ENCODE measurements around the gene UBASH3B. TPM values are rescaled to one million over a fixed set of nuclear protein-coding genes. Genes with fewer than 3 reads are reported as not detected.
A peak's percentile ranks its signal among the peaks of the same experiment; 100 is the strongest.

Gene UBASH3B
- total RNA-seq, 2 donors from 2014 or later, result 4.7 to 4.9 TPM

DNA sequence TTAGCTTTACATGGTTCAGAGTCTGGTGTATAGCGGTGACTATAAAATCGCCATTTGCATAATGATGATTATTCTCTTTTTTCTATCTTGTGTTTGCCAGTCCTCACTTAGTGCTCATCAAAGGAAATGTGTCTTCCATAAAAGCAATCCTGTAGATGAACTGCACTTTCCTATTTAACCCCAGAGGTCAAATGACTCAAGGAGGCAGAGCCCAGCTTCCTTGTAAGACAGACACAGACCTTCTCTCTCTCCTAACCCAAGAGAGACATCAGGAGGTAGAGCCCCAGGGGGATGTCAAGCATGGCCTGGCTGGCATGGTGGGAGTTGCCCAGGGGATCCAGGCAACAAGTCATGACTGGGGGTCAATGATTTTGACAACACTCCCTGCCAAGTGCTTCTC, 135.9 kb downstream of the UBASH3B start:
- ATAC-seq (no peak), DNase-seq (no peak)
- intact Hi-C loops (cut with DNase I), result no loop called here

DNA sequence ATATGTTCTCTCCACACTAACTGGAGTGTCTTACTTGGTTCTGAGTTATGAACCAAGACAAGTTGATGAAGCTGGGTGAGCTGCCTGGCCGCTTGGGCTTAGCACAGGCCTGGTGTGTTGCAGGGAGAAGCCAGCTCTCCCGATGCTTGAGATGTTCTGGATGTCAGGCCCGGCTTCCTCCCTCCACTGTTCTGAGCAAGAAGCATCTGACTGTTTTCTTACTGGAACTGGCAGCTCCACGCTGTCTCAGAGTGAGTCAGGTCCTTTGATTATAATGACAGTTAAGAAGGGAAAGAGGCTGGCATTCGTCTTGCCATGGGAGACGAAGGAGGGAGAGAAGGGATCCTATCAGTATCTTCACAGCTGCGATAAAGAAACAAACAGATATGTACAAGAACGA, 136.3 kb downstream of the UBASH3B start:
- DNase-seq, result no peak
- intact Hi-C loops (cut with DNase I), result no loop called here
- no peak for ATAC-seq

DNA sequence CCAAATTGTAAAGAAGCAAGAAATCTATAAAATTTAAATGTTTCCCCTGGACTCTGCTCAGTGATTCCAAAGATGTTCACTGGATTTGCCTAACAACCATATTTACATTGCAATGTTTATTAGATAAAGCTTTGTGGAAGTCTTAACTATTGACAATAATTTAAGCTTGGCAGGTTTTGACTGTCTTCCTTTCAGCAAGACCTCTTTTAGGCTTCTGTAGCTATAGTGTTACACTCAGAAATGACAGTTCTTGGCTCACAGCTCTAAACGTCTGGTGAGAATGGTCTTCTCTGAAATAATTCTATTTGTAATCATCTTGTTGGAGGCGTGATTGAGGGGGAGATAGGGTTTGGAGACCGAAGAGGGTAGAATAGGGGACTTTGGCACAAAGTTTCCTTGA, 138.0 kb downstream of the UBASH3B start:
- DNase-seq (no peak), ATAC-seq (no peak)
- intact Hi-C loops (cut with DNase I), result no loop called here

DNA sequence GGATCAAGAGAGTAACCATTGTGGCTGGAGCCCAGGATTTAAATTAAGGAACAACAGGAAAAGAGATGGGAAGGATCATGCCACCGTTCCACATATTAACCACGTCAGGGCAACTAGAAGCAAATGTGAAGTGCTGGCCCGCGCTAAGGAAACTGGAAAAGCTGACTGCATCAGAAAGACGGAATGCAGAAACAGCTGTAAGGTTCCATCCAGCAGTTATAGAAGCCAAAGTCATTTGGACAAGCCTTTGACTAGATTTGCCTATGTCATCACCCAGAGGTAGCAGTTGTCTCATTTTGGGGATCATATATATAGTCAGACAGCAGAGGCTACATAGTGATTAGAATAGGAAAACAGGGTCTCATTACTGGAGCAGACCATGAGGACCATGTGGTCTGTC, 139.8 kb downstream of the UBASH3B start:
- ATAC-seq, result no peak
- no peak for DNase-seq
- intact Hi-C loops (cut with DNase I), result loop anchor here (5.0 kb wide), 1 partner anchor 57 kb away; no protein-coding TSS in a partner anchor

DNA sequence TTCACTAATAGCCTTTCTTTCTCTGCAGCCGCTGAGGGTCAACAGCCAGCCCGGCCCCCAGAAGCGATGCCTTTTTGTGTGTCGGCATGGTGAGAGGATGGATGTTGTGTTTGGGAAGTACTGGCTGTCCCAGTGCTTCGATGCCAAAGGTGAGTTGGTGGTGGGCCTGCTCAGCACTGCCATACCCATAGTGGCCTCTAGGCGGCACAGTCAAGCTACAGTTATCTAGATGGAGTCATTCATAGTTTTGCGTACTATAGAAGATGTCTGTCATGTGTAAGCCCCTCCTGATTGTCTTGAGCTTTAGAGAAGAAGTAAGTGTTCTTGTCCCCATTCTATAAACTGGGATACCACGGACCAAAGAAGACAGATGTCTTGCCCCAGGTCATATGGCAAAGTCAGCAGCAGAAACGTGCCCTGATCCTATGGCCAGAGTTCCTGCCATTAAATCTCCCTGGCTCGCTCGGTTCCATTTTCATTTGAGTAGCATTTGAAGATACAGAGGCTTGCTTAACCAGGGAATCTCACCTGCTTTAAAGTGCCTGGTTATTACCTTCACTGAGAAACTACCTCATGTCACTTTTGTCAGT, 140.7 kb downstream of the UBASH3B start:
- ATAC-seq (peak; percentile 34 to 58), DNase-seq (no peak)
- intact Hi-C loops (cut with DNase I), result loop anchor here (5.0 kb wide), 1 partner anchor 56 kb away; no protein-coding TSS in a partner anchor

DNA sequence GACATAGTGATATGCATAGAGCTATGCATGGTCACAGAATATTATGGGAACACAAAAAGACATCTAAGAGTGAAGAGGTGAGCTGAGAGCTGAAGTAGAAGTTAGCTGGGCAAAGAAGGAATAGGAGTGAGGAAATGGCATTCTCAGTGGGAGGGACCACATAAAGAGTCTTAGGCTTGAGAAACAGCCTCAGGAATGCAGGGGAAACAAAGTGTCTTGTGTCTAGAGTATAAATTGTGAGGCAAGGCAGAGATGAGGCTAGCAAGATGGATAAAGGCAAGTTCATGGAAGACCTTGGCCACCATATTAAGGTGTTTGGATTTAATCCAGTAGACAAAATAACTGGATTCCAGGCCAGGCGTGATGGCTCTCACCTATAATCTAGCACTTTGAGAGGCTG, 142.1 kb downstream of the UBASH3B start:
- DNase-seq (no peak), ATAC-seq (no peak)
- intact Hi-C loops (cut with DNase I), result loop anchor here (5.0 kb wide), 1 partner anchor 55 kb away; no protein-coding TSS in a partner anchor

DNA sequence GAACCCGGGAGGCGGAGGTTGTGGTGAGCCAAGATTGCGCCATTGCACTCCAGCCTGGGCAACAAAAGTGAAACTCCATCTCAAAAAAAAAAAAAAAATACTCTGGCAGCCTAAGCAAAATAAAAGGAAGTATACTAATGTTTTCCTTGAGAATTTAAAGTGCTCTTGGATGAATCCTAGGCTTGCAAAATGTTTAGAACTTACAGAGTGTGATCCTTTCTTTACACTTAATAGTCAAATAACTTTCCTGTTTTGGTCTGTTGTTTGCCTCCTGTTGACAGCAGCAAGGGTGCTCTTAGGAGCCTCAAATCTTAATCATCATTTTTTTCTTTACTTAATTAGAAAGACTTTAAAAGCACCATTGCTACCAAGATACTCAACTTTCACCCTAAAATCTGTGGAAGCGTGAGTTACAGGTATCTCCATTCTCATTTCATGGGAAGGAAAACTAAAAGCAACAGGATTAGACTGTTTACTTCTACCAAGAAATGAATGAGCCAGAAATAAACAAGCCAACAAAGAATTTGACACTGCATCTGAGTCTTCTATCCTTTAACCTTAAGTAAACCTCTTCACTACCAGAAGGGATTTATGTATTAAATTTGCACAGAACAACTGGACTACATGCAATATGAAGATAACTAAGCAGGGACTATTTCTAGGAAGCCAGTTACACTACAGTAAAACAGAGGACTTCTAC, 144.0 kb downstream of the UBASH3B start:
- no peak for ATAC-seq
- intact Hi-C loops (cut with DNase I), result loop anchor here (5.0 kb wide), 1 partner anchor 53 kb away; no protein-coding TSS in a partner anchor
- no peak for DNase-seq

DNA sequence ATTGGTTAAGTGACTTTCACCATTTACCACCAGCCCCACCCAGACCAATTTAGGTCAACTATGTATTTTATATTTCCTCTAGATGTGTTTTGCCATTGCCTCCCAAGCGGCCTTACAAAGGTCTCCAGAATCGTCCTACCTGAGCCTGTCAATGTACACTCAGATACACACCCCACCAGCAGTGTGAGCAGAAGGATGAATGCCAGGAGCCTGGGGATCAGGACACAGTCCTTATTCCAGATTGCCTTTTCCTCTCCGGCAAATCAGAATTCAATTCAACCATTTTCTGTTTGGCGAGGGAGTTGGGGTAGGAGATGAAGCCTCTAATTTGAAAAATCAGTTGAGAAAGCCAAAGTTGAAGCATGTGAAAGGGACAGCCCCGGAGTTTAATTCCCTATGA, 147.4 kb downstream of the UBASH3B start:
- intact Hi-C loops (cut with DNase I), result no loop called here
- ATAC-seq (no peak), DNase-seq (no peak)

DNA sequence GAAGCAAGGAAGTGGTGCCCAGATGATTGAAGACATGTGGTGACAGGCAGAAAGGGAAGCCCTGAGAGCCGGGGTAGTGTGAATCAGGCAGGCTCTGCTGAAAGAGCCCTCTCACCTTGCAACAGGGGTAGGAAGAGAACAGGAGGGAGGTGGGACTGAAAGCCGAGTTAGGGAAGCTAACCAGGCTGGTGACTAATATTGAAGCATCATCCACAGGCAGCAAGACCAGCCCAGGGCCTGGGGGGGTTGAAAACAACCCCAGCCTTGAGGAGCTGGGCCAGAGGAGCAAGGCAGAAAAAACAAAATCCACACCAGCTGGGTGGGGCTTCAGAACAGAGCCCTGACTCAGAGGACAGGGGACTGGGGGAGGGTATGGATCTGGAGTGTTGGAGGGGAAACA, 147.8 kb downstream of the UBASH3B start:
- DNase-seq (no peak), ATAC-seq (peak in 1 of 2 donors; percentile 31)
- intact Hi-C loops (cut with DNase I), result no loop called here

DNA sequence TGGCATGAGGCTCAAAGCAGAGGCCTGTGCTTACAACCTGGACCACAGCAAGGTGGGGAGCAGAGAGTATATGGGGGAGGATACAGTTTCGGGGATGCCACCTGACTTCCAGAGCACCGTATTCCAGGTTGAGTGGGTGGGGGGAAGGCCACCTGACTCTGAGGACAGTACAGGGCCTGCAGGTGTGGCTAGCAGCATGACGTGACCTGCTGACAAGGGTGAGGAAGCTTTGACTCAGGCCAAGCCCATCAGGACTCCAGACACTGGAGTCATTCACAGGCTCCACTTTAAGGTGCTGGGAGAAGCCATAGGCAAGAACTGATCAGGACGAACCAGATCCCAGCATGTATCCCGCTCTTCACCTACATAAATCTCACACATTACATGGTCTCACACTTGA, 148.2 kb downstream of the UBASH3B start:
- intact Hi-C loops (cut with DNase I), result no loop called here
- ATAC-seq (no peak), DNase-seq (no peak)

DNA sequence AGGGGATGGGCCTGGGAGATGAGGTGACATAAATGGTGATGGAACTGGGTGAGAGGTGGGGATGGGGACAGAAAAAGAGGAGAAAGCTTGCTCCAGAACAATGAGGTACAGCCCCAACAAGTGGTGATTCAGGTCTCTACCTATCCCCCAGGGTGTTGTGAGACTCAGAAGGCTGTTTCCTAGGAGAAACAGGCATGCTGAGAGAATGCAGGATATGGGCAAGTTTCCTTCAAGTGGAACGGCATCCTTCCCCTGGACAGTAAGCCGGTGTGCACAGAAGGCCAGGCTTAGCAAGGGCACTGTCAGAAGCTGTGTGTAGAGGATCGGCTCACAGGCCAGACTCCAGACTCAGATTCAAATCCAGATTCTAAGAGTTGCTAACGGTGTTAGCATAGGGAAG, 148.6 kb downstream of the UBASH3B start:
- intact Hi-C loops (cut with DNase I), result no loop called here
- no peak for ATAC-seq
- DNase-seq, result no peak

DNA sequence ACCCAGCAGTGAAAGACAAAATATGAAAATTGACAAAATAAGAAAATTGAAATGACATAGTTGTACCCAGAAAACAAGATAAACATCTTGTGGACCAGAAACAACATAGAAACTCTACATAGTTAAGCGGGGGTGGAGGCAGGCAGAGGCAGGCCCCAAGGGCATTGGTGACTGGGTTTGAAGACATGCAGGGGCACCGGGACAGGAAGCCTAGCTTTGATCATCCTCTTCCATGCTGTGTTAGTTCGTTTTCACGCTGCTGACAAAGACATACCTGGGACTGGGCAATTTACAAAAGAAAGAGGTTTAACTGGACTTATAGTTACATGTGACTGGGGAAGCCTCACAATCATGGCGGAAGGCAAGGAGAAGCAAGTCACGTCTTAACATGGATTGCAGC, 149.3 kb downstream of the UBASH3B start:
- no peak for ATAC-seq

DNA sequence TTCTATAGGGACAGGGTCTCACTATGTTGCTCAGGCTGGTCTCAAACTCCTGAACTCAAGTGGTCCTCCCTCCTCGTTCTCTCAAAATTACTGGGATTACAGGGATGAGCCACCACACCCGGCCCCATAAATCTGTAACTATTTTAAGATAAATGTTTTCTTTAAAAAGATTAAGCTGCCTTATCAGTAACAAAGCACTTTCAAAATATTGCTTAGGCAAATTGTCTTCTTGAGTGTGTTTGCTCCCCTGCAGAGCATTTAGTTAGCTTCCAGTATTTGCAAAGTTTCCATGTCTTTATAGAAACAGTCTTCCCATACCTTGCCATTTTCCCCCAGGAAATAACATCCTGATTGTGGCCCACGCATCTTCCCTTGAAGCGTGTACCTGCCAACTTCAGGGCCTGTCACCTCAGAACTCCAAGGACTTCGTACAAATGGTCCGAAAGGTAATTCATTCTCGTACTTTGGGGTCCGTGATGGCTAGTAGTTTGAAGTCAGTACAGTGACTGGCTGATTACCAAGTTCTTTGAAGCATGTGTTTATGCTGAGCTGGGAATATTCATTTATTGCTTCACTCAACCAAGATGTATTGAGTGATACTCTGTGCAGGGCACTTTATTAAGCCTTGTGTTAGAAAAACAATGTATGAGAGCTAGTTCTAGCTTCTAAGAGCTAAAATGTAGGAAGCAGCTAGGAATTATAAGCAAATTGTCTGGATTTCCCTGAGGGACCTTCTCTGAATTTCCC, 152.4 kb downstream of the UBASH3B start:
- ATAC-seq, result no peak
- DNase-seq, result no peak
- intact Hi-C loops (cut with DNase I), result no loop called here

More for the DNA sequence above, 149.3 kb downstream of the UBASH3B start:
- DNase-seq, result no peak
- intact Hi-C loops (cut with DNase I), result no loop called here

DNA sequence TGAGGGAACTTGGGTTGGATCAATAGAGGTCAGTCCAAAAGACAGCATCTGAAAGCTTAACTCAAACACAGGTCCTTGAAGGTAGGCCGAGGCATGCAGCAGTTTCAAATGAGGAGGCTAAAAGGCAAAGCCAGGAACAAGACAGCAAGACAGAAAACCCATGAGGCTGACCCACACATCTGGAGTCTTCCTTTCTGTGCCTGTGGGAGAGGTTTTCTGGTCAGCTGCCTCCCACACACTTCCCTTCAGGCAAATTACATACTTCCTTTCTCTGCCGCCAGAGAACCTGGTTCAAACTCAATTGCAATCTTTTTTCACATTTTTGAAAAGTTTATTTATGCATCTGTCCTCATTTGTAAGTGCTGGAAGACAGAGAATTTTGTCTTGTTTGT, 153.0 kb downstream of the UBASH3B start:
- DNase-seq (no peak), ATAC-seq (peak in 1 of 2 donors; percentile 65)
- intact Hi-C loops (cut with DNase I), result no loop called here

DNA sequence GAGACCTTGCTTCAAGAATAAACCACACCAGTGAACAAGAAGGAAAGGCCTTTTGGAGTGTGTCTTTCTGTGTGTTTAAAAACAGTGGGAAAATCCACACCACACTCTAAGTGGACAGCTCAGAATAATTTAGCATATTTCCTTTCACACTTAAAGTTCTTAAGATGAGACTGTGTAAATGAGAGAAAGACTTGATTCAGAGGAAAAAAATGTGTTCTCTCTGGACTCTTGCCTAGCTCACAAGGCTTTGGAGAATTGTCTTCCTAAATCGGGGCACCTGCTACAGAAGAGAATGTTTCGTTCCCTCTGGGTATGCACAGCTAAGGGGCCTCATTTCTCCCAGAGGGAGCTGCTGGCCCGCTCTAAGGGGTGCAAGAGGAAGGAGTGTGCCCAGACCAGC, 154.3 kb downstream of the UBASH3B start:
- DNase-seq, result no peak
- intact Hi-C loops (cut with DNase I), result no loop called here
- ATAC-seq, result no peak

DNA sequence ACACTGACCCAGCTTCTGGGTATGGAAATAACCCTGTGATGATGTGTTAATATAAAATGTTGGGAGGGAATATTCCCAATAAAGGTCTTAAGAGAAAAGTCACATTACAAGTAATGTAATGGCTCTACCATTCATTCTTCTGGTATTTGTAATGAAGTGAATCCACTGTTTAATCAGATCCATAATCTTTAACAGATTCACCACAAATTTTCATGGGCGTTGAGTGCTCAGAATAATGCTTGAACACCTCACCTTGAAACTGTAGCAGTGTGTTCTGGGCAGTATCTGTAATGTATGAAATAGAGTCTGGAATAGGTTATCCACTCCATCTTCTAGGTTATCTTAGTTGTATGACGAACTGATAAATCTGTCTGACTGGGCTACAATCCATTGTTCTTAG, 156.2 kb downstream of the UBASH3B start:
- intact Hi-C loops (cut with DNase I), result no loop called here
- DNase-seq, result no peak
- no peak for ATAC-seq

DNA sequence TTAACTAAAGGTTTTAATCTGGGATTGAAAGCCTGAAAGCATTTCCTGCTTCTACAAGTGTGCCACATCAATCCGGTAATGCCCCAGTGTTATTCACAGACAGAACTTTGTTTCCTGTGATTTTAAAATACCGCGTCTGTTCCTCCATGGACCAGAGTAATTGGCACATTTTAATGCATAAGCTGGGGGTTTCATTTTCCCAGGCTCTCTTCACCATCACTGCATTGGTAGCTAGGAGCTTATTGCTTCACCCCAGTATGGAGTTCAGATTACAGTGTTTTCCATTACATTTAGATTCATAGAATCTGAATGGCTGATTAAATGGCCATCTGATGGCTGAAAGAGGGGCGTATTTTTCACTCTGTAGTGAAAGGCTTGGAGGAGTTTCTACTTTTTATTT, 157.1 kb downstream of the UBASH3B start:
- intact Hi-C loops (cut with DNase I), result no loop called here
- ATAC-seq, result no peak
- no peak for DNase-seq

DNA sequence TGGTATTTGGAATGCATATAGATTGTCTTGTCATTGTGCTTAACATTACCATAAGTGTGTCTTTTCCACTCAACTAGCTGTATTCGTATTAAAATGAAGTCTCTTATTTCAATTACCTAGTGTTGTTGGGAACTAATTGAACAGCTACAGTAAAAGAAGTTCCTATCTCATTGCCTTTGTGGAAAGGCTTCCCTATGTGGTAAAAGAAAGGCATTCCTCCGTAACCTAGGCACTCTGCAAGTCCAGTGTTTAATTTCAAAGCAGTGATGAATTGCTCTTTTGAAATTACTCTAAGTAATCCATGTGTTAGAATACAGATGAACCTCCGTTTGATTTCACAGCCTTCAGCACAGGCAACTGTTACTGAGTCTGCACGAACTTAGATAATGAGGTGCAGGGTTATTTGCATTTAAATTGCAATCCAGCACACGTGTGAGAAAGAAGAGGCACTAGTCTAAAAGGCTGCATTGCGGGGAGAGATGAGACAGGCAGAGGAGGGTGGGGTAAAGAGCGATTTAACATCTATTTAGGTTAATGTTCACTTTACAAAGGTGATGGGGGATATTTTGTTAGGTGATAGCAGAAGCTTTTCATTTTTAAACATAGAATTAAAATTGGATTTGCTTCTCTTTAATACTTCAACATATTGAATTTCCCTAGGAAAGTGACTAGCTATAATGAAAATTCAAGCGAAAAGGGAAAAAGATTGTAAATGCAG, 157.8 kb downstream of the UBASH3B start:
- intact Hi-C loops (cut with DNase I), result no loop called here
- DNase-seq (no peak), ATAC-seq (no peak)

DNA sequence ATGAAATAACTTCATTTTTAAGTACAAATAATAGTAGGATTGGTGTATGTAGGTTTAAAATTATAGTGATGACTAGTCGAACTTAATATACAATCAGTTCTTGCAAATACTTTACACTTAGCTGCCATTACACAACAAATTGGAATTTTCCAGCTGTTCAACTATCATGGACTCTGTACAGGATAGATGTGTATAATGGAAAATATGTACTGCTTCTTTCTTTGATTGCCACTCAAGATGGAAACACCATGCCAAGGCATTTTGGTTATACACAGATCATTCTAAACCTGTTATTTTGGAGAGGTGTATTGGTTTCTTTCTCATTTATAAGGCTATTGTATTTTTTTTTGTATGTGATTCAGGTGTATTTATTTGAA, 158.4 kb downstream of the UBASH3B start:
- intact Hi-C loops (cut with DNase I), result no loop called here
- ATAC-seq (no peak), DNase-seq (no peak)

DNA sequence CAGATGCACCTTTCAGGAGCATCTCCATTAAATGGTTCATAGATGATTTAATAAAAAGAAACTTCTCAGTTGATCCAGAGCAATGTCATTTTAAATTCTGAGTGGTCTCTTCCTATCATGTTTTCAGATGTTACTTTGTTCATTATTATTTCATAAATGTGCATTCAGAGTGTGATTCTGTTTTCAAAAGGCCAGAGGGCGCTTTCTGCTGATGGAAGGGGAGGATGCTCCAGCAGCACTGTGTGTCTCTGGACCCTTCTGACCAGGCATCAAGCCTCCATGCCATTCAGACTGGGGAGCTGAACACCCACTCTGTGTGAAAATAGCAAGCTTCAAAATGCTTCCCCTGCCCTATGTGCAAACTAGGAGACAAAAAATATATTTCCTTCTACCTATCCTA, 158.9 kb downstream of the UBASH3B start:
- ATAC-seq (no peak), DNase-seq (no peak)
- intact Hi-C loops (cut with DNase I), result no loop called here
